Peyer's patch (tissue), 4 donors: ENCODE measurements around the gene C3orf20. TPM values are rescaled to one million over a fixed set of nuclear protein-coding genes. Genes with fewer than 3 reads are reported as not detected.

Source experiments
- DNase-seq, 3 donors: peaks; one replicate each; pipeline ENCODE4 v3.0.0-alpha.2; 2017 to 2019
- H3K27ac ChIP-seq, 4 donors: fragments of 200-600 bp; sonication (generic); one replicate each; pipeline ENCODE4 v1.5.1; 2016 to 2019
- H3K27me3 ChIP-seq, 2 donors: fragments of 200-600 bp; sonication (generic); one replicate each; pipeline ENCODE4 v1.5.1; 2019
- H3K36me3 ChIP-seq, 3 donors: fragments of 200-600 bp; sonication (generic); one replicate each; pipeline ENCODE4 v1.5.1; 2016 to 2019
- H3K4me1 ChIP-seq, 4 donors: fragments of 200-600 bp; sonication (generic); one replicate each; pipeline ENCODE4 v1.5.1; 2016 to 2019
- H3K4me3 ChIP-seq, 4 donors: fragments of 200-600 bp; sonication (generic); 1 replicate in 3 of 4; 2 replicates in 1 of 4; pipeline ENCODE4 v1.5.1; 2016 to 2019; ENCODE audit warnings: mild to moderate bottlenecking in 1 of 4
- H3K9me3 ChIP-seq, 4 donors: fragments of 200-600 bp; sonication (generic); one replicate each; pipeline ENCODE4 v1.5.1; 2016 to 2019; ENCODE audit warnings: mild to moderate bottlenecking in 1 of 4
- CTCF ChIP-seq, 6 experiments: fragments of 450-650 bp in 4 of 6; fragments of 200-600 bp in 2 of 6; sonication (generic) in 1 of 6; IDR thresholded peaks; one replicate each; pipeline ENCODE4 v1.5.1; 2017 to 2019; ENCODE audit warnings: antibody characterized with exemption in 6 of 6, mild to moderate bottlenecking in 3 of 6, moderate library complexity in 1 of 6
- POLR2A ChIP-seq, 2 donors: fragments of 450-650 bp; IDR thresholded peaks; one replicate each; pipeline ENCODE4 v1.5.1; 2017; ENCODE audit warnings: antibody characterized with exemption in 2 of 2, mild to moderate bottlenecking in 2 of 2, moderate library complexity in 2 of 2
- total RNA-seq, 4 donors: library from RNA; depleted of rRNA; stranded (reverse); fragments of >200 nt; gene quantifications; one replicate each; pipeline ENCODE4 v1.1.0, GENCODE V29; 2016

The C3orf20 gene
- total RNA-seq, 4 donors from 2014 or later, result not detected

DNA sequence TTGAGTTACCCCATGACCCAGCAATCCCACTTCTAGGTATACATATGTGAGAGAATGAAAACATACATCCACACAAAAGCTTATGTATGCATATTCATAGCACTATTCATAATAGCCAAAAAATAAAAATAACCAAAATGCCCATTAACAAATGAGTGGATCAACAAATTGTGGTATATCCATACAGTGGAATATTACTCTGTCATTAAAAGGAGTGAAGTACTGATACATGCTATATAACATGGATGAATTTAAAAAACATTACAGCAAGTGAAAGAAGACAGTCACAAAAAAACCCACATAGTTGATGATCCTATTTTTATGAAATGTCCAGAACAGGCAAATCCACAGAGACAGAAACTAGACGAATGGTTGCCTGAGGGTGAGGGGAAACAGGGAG lies 5.2 kb downstream of the C3orf20 start:
- Histone ChIP-seq H3K36me3 (no peaks in the 10 kb centered on the region), H3K4me1 (no peaks in the 10 kb centered on the region), H3K4me3 (no peak overlapping the region), H3K27me3 (no peaks in the 10 kb centered on the region), H3K9me3 (no peaks in the 10 kb centered on the region), H3K27ac (no peak overlapping the region)
- DNase-seq, result no peak
- TF ChIP-seq POLR2A (IDR thresholded peaks at IDR 0.05) (no peak), CTCF (IDR thresholded peaks at IDR 0.05) (no peak)

- Histone ChIP-seq H3K9me3 (no peaks in the 10 kb centered on the region), H3K4me1 (no peaks in the 10 kb centered on the region), H3K27me3 (no peaks in the 10 kb centered on the region), H3K27ac (no peak overlapping the region), H3K4me3 (no peak overlapping the region), H3K36me3 (no peaks in the 10 kb centered on the region)
- TF ChIP-seq CTCF (IDR thresholded peaks at IDR 0.05) (no peak), POLR2A (IDR thresholded peaks at IDR 0.05) (no peak)
- no peak for DNase-seq
Observed at GRCh38 chr3:14680716-14681115, 5.8 kb downstream of the C3orf20 start.

DNA sequence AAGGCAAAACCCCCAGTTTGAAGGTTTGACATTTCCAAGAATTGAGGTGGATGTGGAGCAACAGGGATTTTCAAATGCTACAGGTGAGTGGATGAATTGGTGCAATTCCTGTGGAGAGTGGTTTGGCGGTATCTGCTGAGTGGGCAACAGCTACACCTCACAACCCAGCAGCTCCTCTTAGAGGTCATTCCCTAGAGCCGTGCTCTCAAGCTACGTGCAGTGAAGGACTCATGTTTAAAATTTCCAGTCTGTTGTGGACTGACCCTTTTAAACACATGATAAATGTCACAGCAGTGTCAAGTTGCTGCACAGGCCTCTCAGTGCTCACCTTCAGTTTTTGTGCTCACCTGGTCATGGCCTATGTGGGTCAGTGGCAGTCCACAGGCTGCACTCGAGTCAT lies 9.5 kb downstream of the C3orf20 start:
- no peak overlapping the region for H3K4me3 ChIP-seq
- no peak for DNase-seq
- no peaks in the 10 kb centered on the region for H3K36me3 ChIP-seq
- H3K27me3 ChIP-seq, result no peaks in the 10 kb centered on the region
- no peaks in the 10 kb centered on the region for H3K9me3 ChIP-seq
- TF ChIP-seq CTCF (IDR thresholded peaks at IDR 0.05), result no peak
- TF ChIP-seq POLR2A (IDR thresholded peaks at IDR 0.05), result no peak
- H3K4me1 ChIP-seq, result no peaks in the 10 kb centered on the region
- H3K27ac ChIP-seq, result no peak overlapping the region

DNA sequence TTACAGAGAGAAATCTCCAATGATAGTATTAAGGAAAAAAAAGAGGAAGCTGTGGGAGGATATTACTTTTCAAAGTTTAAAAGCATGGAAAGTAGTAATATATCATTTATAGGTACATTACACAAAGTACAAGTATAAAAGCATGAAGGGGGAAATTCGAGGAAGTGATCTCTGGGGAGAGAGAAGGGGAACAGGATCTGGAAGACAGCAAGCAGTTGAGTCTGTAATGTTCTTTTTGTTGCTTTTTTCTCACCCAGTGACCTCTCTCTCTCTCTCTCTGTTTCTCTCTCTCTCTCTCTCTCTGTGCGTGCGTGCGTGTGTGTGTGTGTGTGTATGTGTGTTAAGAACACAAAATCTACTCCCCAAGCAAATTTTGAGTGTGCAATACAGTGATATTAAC lies 10.2 kb downstream of the C3orf20 start:
- no peaks in the 10 kb centered on the region for H3K36me3 ChIP-seq
- H3K27ac ChIP-seq, result no peak overlapping the region
- TF ChIP-seq CTCF (IDR thresholded peaks at IDR 0.05) (no peak), POLR2A (IDR thresholded peaks at IDR 0.05) (no peak)

DNA sequence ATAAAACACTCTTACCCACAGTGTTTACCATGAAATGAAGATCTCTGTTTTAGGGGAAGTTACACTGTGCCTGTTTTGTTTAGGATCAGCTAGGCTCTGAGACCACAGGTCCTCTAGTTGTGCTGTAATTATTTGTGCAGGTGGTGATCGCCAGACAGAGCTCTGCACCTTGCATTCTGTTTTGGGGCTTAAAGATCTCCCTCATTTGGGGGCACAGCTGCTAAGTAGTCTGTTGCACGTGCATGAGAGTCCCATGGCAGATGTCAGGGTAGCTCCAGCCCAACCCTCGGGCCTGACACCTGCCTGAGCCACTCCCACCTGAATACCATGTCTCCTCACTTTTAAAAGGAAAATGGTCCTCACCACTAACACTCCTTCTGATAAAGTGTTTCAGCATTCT lies 12.4 kb downstream of the C3orf20 start:
- no peaks in the 10 kb centered on the region for H3K4me1 ChIP-seq
- no peaks in the 10 kb centered on the region for H3K9me3 ChIP-seq
- no peaks in the 10 kb centered on the region for H3K36me3 ChIP-seq
- H3K4me3 ChIP-seq, result no peak overlapping the region
- no peaks in the 10 kb centered on the region for H3K27me3 ChIP-seq
- no peak for DNase-seq
- no peak overlapping the region for H3K27ac ChIP-seq
- TF ChIP-seq CTCF (IDR thresholded peaks at IDR 0.05) (no peak), POLR2A (IDR thresholded peaks at IDR 0.05) (no peak)

More for the DNA sequence above, 10.2 kb downstream of the C3orf20 start:
- no peak for DNase-seq
- no peaks in the 10 kb centered on the region for H3K4me1 ChIP-seq
- H3K4me3 ChIP-seq, result no peak overlapping the region
- H3K9me3 ChIP-seq, result no peaks in the 10 kb centered on the region
- no peaks in the 10 kb centered on the region for H3K27me3 ChIP-seq

GRCh38 chr3:14688525-14688924 lies 13.6 kb downstream of the C3orf20 start:
- Histone ChIP-seq H3K4me1 (no peaks in the 10 kb centered on the region), H3K9me3 (no peaks in the 10 kb centered on the region), H3K27me3 (no peaks in the 10 kb centered on the region), H3K4me3 (no peak overlapping the region), H3K27ac (no peak overlapping the region), H3K36me3 (no peaks in the 10 kb centered on the region)
- no peak for TF ChIP-seq POLR2A (IDR thresholded peaks at IDR 0.05)
- no peak for TF ChIP-seq CTCF (IDR thresholded peaks at IDR 0.05)
- no peak for DNase-seq
